Measurements from ENCODE around the gene EBF3. TPM values are rescaled to one million over a fixed set of nuclear protein-coding genes. Genes with fewer than 3 reads are reported as not detected.

Gene EBF3
- total and polyA plus RNA-seq, 9 of the 15 experiments (the other 6 are each of a cell fraction or from before 2014, with no cell fraction given): not detected

- Histone ChIP-seq H3K79me2 (ENCODE audit: control insufficient read depth, insufficient read depth, low read length) (no peaks in the 10 kb centered on the region), H3K27me3 (ENCODE audit: control insufficient read depth in 2 of 2, insufficient read depth in 2 of 2, low read length in 2 of 2) (peaks cover 0 to 25% of the 10 kb centered on the region in 2 experiments; a peak in 2 of 5 replicates), H3K36me3 (ENCODE audit: control insufficient read depth, insufficient read depth, low read length) (no peaks in the 10 kb centered on the region), H3K4me3 (no peak overlapping the region), H3K27ac (ENCODE audit: extremely low read depth, low read depth, low read length) (no peak overlapping the region), H2AFZ (ENCODE audit: low read depth, low read length) (no peak overlapping the region), H3K9me1 (ENCODE audit: control insufficient read depth, insufficient read depth, low read length) (no peaks in the 10 kb centered on the region), H3K4me2 (ENCODE audit: insufficient read depth, low read length) (no peak overlapping the region), H3K4me1 (replicated peaks in 1 of 2; ENCODE audit: control insufficient read depth in 2 of 2, insufficient read depth in 2 of 2, low read length in 2 of 2) (peaks cover 0 to 10% of the 10 kb centered on the region in 2 experiments; a peak in 2 of 5 replicates), H3K9me3 (replicated peaks; ENCODE audit: control insufficient read depth, insufficient read depth, low read depth, low read length) (no peaks in the 10 kb centered on the region), H4K20me1 (replicated peaks; ENCODE audit: control insufficient read depth, insufficient read depth, low read length) (no peaks in the 10 kb centered on the region), H3K9ac (ENCODE audit: insufficient read depth in 1 of 2, low read depth in 2 of 2, low read length in 2 of 2) (no peak overlapping the region)
- ChIA-PET POLR2A (no interaction called here), CTCF (ENCODE audit: low intra/inter-chr PET ratio) (no interaction called here)
- WGBS (ENCODE audit: insufficient coverage, low coverage, missing lambda C conversion rate): 3% methylated on average over 7 of the region's 16 CpGs
- BruUV-seq (replicated peaks): no TSS peak
- no peak for ATAC-seq
- in situ Hi-C loops (cut with MboI) (no loop called here), intact Hi-C loops (cut with micrococcal nuclease) (no loop called here)
- DNase-seq (ENCODE audit: extremely low read depth in 1 of 4, low spot score in 3 of 4): no peak
- FAIRE-seq: no peak
- TF ChIP-seq CXXC5 (CRISPR knock-in tag; IDR thresholded peaks at IDR 0.05): no peak
- TF ChIP-seq E2F1 (CRISPR knock-in tag; IDR thresholded peaks at IDR 0.05): no peak
- no peak for TF ChIP-seq NKRF (IDR thresholded peaks at IDR 0.05; ENCODE audit: borderline replicate concordance)
- TF ChIP-seq NR3C1 (CRISPR knock-in tag; IDR thresholded peaks at IDR 0.05): no peak
- TF ChIP-seq ZNF644 (tag; IDR thresholded peaks at IDR 0.05; ENCODE audit: low read depth): no peak
- TF ChIP-seq FOXP1 (CRISPR knock-in tag; IDR thresholded peaks at IDR 0.05): no peak
- no peak for TF ChIP-seq TEAD2 (tag; IDR thresholded peaks at IDR 0.05)
- TF ChIP-seq TAF9B (IDR thresholded peaks at IDR 0.05; ENCODE audit: partially characterized antibody): no peak
- TF ChIP-seq SAP30 (IDR thresholded peaks at IDR 0.05; ENCODE audit: borderline replicate concordance, insufficient read depth, low read depth, low read length, poor library complexity, severe bottlenecking): no peak
- no peak for TF ChIP-seq ZNF592 (IDR thresholded peaks at IDR 0.05)
- TF ChIP-seq FOXK1 (CRISPR knock-in tag; IDR thresholded peaks at IDR 0.05; ENCODE audit: borderline replicate concordance): no peak
- TF ChIP-seq ZNF79 (CRISPR knock-in tag; IDR thresholded peaks at IDR 0.05; ENCODE audit: low read depth): no peak
- TF ChIP-seq, protein P1, sequence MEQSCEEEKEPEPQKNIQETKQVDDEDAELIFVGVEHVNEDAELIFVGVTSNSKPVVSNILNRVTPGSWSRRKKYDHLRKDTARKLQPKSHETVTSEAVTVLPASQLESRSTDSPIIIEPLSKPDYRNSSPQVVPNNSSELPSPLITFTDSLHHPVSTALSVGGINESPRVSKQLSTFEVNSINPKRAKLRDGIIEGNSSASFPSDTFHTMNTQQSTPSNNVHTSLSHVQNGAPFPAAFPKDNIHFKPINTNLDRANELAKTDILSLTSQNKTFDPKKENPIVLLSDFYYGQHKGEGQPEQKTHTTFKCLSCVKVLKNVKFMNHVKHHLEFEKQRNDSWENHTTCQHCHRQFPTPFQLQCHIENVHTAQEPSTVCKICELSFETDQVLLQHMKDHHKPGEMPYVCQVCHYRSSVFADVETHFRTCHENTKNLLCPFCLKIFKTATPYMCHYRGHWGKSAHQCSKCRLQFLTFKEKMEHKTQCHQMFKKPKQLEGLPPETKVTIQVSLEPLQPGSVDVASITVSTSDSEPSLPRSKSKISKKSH (CRISPR knock-in tag; IDR thresholded peaks at IDR 0.05): no peak
Observed at GRCh38 chr10:129966370-129966888, 2.4 kb upstream of the EBF3 start.
